Measurements from ENCODE around the gene FAM204A.

Gene FAM204A

GRCh38 chr10:118315629-118316028 lies 26.5 kb downstream of the FAM204A start:
- no peak for DNase-seq (ENCODE audit: low spot score)
- Histone ChIP-seq H3K4me3 (no peak overlapping the region), H3K27ac (no peak overlapping the region)
- TF ChIP-seq CTCF (IDR thresholded peaks at IDR 0.05) = no peak

GRCh38 chr10:118314882-118315281 lies 27.2 kb downstream of the FAM204A start:
- Histone ChIP-seq H3K4me3 (no peak overlapping the region), H3K27ac (no peak overlapping the region)
- DNase-seq (ENCODE audit: low spot score) = no peak
- TF ChIP-seq CTCF (IDR thresholded peaks at IDR 0.05) = no peak

- Histone ChIP-seq H3K4me3 (no peak overlapping the region), H3K27ac (peak overlapping the region in 1 of 2 donors; percentile 52)
- TF ChIP-seq CTCF (IDR thresholded peaks at IDR 0.05) = no peak
- no peak for DNase-seq (ENCODE audit: low spot score)
These were observed 30.6 kb downstream of the FAM204A start for GRCh38 chr10:118311505-118311904.

- DNase-seq (ENCODE audit: low spot score) = no peak
- H3K4me3 ChIP-seq = no peak overlapping the region
- no peak overlapping the region for H3K27ac ChIP-seq
These were observed 31.3 kb downstream of the FAM204A start for GRCh38 chr10:118310822-118311221.

GRCh38 chr10:118309911-118310310 lies 32.2 kb downstream of the FAM204A start:
- Histone ChIP-seq H3K4me3 (no peak overlapping the region), H3K27ac (no peak overlapping the region)
- DNase-seq (ENCODE audit: low spot score) = no peak
- TF ChIP-seq CTCF (IDR thresholded peaks at IDR 0.05) = no peak

More at GRCh38 chr10:118310822-118311221, 31.3 kb downstream of the FAM204A start:
- TF ChIP-seq CTCF (IDR thresholded peaks at IDR 0.05) = no peak

GRCh38 chr10:118308664-118309063 lies 33.5 kb downstream of the FAM204A start:
- peak overlapping the region in 1 of 2 donors; percentile 61 for H3K27ac ChIP-seq
- no peak for DNase-seq (ENCODE audit: low spot score)
- H3K4me3 ChIP-seq = no peak overlapping the region
- TF ChIP-seq CTCF (IDR thresholded peaks at IDR 0.05) = no peak

- no peak for TF ChIP-seq CTCF (IDR thresholded peaks at IDR 0.05)
- Histone ChIP-seq H3K4me3 (no peak overlapping the region), H3K27ac (peak overlapping the region in 1 of 2 donors; percentile 61)
- DNase-seq (ENCODE audit: low spot score) = no peak
These were observed 34.3 kb downstream of the FAM204A start for GRCh38 chr10:118307859-118308258.
